Adrenal gland (tissue), 5 donors: ENCODE results near the gene MARCHF10.

Experiments used
- POLR2A ChIP-seq, 2 donors: fragments of 450-650 bp; IDR thresholded peaks; one replicate each; pipeline ENCODE4 v1.6.1; 2017; ENCODE audit warnings: antibody characterized with exemption in 2 of 2, mild to moderate bottlenecking in 2 of 2, moderate library complexity in 1 of 2
- TF ChIP-seq, protein P1 (sequence below), 6 experiments: fragments of 450-650 bp in 4 of 6; fragments of 200-600 bp in 2 of 6; sonication (generic) in 1 of 6; IDR thresholded peaks; 1 replicate in 5 of 6; 2 replicates in 1 of 6; pipeline versions ENCODE4 v1.5.1 to v1.8.0; 2016 to 2021; ENCODE audit warnings: antibody characterized with exemption in 6 of 6, mild to moderate bottlenecking in 2 of 6, moderate library complexity in 1 of 6
- donor health status: DM: no; HTN: no; CAD: no.

GRCh38 chr17:62804822-62805221 lies 3.3 kb downstream of the MARCHF10 start:
- TF ChIP-seq, protein P1, sequence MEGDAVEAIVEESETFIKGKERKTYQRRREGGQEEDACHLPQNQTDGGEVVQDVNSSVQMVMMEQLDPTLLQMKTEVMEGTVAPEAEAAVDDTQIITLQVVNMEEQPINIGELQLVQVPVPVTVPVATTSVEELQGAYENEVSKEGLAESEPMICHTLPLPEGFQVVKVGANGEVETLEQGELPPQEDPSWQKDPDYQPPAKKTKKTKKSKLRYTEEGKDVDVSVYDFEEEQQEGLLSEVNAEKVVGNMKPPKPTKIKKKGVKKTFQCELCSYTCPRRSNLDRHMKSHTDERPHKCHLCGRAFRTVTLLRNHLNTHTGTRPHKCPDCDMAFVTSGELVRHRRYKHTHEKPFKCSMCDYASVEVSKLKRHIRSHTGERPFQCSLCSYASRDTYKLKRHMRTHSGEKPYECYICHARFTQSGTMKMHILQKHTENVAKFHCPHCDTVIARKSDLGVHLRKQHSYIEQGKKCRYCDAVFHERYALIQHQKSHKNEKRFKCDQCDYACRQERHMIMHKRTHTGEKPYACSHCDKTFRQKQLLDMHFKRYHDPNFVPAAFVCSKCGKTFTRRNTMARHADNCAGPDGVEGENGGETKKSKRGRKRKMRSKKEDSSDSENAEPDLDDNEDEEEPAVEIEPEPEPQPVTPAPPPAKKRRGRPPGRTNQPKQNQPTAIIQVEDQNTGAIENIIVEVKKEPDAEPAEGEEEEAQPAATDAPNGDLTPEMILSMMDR (IDR thresholded peaks at IDR 0.05): no peak
- TF ChIP-seq POLR2A (IDR thresholded peaks at IDR 0.05): no peak
